Tibial nerve (tissue), 4 donors: ENCODE results near the gene POMP.

Experiments used
- CTCF ChIP-seq, 5 experiments: fragments of 200-600 bp in 3 of 5; fragments of 450-650 bp in 2 of 5; sonication (generic) in 3 of 5; IDR thresholded peaks; one replicate each; pipeline ENCODE4 v1.5.1; 2016 to 2019; ENCODE audit warnings: antibody characterized with exemption in 5 of 5, mild to moderate bottlenecking in 3 of 5, moderate library complexity in 2 of 5
- EP300 ChIP-seq, 2 donors: sonication (generic); formaldehyde crosslinking; IDR thresholded peaks; one replicate each; pipeline ENCODE4 v1.6.1; 2017; ENCODE audit warnings: antibody characterized with exemption in 2 of 2, mild to moderate bottlenecking in 1 of 2
- POLR2A ChIP-seq, 2 donors: fragments of 450-650 bp; IDR thresholded peaks; one replicate each; pipeline ENCODE4 v1.6.1; 2017; ENCODE audit warnings: antibody characterized with exemption in 2 of 2, mild to moderate bottlenecking in 2 of 2, moderate library complexity in 2 of 2

DNA sequence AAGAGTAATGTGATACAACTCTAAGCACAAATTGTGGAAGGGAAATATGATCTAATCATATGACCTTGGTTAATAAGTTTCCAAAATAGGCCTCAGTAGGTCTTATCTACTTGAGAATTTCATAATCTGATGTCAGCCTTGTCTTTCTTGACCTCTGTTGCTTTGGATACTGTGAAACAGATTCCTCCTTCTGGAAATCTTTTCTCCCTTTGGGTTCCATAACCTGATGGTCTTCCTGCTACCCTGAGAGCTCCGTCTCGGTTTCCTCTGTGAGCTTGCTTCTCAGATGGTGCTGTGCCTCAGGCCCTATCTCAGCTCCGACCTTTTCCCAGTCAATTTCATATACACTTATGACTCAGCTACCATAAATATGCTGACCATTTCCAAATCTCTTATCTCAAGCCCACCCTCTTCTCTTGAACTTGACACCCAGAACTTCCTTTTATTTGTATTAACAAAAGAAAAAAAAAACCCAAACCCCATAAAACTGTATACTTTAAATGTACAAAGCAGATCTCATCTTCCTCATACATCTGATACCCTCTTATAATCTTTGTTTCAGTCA is 66.2 kb downstream of the POMP start:
- TF ChIP-seq POLR2A (IDR thresholded peaks at IDR 0.05) (no peak), CTCF (IDR thresholded peaks at IDR 0.05) (no peak), EP300 (IDR thresholded peaks at IDR 0.05) (no peak)
